RPMI7951 (cell line): ENCODE results near the gene TESPA1. TPM values are rescaled to one million over a fixed set of nuclear protein-coding genes. Genes with fewer than 3 reads are reported as not detected.
"Not testable (repeated sequence)": the region's sequence is repeated elsewhere in the genome, so short reads cannot be mapped to it uniquely, and the experiment has no call there.

ENCODE experiments used
- DNase-seq: peaks from one replicate; pipeline ENCODE4 v3.0.0-alpha.2; 2012; ENCODE audit warnings: low read depth
- total RNA-seq: library from RNA; depleted of rRNA; stranded (reverse); fragments of >200 nt; shearing (Covaris generic); gene quantifications from 2 replicates; pipeline ENCODE4 v1.2.3, GENCODE V29; 2014

TESPA1 gene
- total RNA-seq, 1 experiment from 2014 or later = under 0.01 TPM

- DNase-seq = no peak
These were observed 35.4 kb downstream of the TESPA1 start for GRCh38 chr12:54949073-54949711.

DNA sequence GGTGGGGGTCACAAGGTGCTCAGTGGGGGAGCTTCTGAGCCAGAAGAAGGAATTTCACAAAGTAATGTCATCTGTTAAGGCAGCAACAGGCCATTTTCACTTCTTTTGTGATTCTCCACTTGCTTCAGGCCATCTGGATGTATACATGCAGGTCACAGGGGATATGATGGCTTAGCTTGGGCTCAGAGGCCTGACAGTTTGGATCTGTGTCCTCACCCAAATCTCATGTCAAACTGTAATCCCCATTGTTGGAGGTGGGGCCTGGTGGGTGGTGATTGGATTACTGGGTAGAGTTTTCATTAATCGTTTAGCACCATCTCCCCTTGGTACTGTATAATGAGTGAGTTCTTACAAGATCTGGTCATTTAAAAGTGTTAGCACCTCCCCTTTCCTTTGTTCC lies 36.4 kb downstream of the TESPA1 start:
- DNase-seq = no peak

GRCh38 chr12:54945082-54945481 lies 39.5 kb downstream of the TESPA1 start:
- DNase-seq = no peak

GRCh38 chr12:54943292-54943691 lies 41.3 kb downstream of the TESPA1 start:
- not testable (repeated sequence) for DNase-seq

GRCh38 chr12:54941659-54942058 lies 42.9 kb downstream of the TESPA1 start:
- no peak for DNase-seq

GRCh38 chr12:54940727-54941315 lies 43.7 kb downstream of the TESPA1 start:
- DNase-seq = no peak

GRCh38 chr12:54937929-54938328 lies 46.6 kb downstream of the TESPA1 start:
- DNase-seq = no peak

DNA sequence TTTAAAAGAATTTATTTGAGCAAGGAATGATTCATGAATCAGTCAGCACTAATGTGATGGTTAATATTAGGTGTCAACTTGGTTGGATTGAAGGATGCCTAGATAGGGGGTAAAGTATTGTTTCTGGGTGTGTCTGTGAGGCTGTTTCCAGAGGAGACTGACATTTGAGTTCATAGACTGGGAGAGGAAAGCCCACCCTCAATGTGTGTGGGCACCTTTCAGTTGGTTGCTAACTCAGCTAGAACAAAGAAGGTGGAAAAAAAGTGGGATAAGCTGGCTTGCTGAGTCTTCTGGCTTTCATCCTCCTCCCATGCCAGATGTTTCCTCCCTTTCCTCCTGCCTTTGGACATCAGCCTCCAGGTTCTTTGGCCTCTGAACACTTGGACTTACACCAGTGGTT lies 47.2 kb downstream of the TESPA1 start:
- DNase-seq = no peak

- DNase-seq = no peak
These were observed 47.8 kb downstream of the TESPA1 start for GRCh38 chr12:54936736-54937135.

GRCh38 chr12:54935235-54935951 lies 49.2 kb downstream of the TESPA1 start:
- peak; percentile 82 for DNase-seq

DNA sequence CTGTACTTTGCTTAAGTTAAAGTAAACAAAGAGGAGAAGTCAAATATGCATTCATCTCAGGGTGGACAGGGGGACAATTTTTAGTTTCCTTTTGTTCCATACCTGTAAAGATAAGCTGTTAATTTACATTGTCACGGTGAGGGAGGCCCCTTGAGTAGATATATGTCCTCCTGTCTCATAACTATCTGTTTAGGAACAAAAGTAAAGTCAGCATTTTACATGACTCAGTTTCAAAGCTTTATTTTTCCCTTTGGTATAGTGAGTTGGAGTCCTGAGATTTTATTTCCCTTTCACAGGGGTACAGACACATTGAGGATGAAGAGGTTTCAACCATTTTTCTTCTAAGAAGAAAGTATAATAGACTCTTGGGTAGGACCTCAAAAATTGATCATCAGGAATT lies 50.1 kb downstream of the TESPA1 start:
- no peak for DNase-seq

GRCh38 chr12:54933376-54933775 lies 51.2 kb downstream of the TESPA1 start:
- peak; percentile 74 for DNase-seq

DNA sequence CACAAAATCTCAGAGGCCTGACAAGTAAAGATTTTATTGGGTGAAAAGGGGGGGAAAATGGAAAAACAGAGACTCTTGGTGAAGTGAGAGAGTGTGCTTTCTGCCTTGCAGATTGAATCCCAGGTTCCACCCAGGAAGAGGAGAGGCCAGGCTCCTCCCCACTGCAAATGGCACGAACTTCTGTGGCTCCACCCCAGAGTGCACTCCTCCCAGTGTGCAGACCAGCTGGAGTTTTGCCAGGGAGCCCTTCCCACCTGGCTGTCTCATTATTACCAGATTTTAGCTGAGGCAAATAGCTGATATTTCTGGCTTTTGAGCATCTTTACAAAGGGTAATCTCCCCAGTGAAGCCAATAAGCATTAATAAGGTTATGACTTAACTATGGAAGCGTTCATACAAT lies 51.9 kb downstream of the TESPA1 start:
- peak; percentile 31 for DNase-seq

DNA sequence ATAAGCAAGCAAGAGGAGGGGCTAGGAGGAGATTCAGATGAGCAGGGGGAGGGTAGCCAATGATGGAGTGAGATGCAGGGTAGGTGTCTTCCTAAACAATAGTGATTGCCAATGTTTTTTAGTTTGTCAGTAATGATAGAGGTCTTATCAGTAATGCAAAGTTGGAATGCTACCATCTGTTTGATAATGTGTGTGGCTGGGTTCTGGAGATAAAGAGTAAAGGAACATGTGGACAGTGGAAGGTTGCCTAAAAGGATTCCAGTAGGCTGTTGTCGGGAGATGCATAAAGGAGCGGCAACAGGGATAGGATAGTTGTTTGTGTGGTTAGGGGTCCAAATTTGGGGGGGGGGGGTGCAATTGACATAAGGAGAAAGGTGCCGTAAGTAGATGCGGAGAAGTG lies 52.5 kb downstream of the TESPA1 start:
- no peak for DNase-seq

GRCh38 chr12:54929998-54930397 lies 54.6 kb downstream of the TESPA1 start:
- DNase-seq = no peak

- no peak for DNase-seq
These were observed 58.3 kb downstream of the TESPA1 start for GRCh38 chr12:54926246-54926645.

DNA sequence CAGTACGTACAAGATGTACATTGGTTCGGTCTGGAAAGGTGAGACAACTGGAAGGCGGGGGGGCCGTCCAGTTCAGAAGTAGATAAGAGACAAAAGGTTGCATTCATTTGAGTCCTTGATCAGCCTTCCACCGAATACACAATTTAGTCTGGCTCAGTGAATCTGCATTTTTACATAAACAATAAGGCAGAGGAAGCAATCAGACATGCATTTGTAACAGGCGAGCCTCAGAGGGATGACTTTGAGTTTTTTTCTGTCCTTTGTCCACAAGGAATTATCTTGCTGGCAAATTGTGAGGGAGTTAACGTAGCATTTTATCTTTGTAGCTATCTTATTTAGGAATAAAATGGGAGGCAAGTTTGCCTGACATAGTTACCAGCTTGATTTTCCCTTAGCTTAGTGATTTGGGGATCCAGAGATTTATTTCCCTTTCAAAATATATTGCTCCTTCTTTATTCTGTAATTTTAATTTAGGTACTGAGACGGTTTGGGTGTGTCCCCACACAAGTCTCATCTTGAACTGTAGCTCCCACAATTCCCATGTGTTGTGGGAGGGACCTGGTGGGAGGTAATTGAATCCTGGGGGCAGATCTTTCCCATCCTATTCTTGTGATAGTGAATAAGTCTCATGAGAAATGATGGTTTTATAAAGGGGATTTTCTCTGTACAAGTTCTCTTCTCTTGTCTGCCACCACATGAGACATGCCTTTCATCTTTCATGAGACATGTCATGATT lies 59.4 kb downstream of the TESPA1 start:
- DNase-seq = no peak

DNA sequence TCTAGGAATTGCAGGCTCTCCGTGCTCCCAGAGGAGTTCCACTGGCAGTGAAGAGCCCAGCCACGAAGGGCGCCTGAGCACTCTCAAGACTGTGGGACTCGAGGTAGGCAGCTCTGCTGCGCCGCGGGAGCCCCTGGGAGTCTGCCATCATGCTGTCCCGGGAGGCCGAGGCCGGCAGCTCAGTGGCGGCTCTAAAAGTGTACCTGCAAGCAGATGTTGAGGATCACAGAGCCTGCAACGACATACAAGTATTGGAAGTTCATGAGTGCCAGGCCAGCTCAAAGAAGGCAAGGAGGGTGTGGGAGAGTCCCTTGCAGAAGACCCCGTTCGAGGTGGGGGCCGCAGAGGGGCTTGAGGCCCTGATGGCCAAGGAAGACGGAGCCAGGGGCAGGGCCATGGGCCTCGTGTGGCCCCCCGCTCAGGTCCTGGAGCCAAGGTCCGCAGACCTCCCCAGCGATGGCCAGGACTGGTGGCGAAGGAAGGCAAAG lies 67.5 kb downstream of the TESPA1 start:
- no peak for DNase-seq
